Measurements from ENCODE around the gene MMP12.

DNA sequence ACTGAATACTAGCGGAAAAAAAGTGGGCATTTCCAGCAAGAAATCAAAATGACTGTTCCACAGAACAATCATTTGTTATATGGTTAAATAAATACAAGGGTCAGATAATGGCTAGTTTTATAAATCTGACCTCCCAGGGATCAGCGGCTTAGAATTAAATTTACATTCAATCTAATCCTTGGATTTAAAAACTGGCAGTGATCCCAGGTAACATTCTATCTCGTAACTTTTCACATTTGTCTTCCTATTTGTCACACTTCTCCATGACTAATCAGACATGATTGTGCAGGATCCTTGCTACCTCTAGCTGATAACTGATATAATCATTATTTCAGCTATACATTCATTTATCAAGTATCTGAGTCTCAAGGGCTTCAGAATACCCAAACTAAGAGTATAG lies 28.5 kb downstream of the MMP12 start:
- TF ChIP-seq, protein P1, sequence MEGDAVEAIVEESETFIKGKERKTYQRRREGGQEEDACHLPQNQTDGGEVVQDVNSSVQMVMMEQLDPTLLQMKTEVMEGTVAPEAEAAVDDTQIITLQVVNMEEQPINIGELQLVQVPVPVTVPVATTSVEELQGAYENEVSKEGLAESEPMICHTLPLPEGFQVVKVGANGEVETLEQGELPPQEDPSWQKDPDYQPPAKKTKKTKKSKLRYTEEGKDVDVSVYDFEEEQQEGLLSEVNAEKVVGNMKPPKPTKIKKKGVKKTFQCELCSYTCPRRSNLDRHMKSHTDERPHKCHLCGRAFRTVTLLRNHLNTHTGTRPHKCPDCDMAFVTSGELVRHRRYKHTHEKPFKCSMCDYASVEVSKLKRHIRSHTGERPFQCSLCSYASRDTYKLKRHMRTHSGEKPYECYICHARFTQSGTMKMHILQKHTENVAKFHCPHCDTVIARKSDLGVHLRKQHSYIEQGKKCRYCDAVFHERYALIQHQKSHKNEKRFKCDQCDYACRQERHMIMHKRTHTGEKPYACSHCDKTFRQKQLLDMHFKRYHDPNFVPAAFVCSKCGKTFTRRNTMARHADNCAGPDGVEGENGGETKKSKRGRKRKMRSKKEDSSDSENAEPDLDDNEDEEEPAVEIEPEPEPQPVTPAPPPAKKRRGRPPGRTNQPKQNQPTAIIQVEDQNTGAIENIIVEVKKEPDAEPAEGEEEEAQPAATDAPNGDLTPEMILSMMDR (conservative IDR thresholded peaks at IDR 0.05; ENCODE audit: low read length) = no peak
- no peak for TF ChIP-seq EZH2phosphoT487 (IDR thresholded peaks at IDR 0.05; ENCODE audit: borderline replicate concordance, low read depth, low read length)
